ENCODE measurements around the gene ZFP28. TPM values are rescaled to one million over a fixed set of nuclear protein-coding genes. Genes with fewer than 3 reads are reported as not detected.

ZFP28 gene
- total RNA-seq, 1 experiment from 2014 or later, result not detected

GRCh38 chr19:56543776-56544175 lies 5.0 kb downstream of the ZFP28 start:
- no TSS peak for BruUV-seq (replicated peaks)
- H3K4me3 Mint-ChIP-seq (ENCODE audit: low read depth, unreplicated experiment), result no peak overlapping the region
- H3K27ac Mint-ChIP-seq (ENCODE audit: unreplicated experiment), result no peak overlapping the region
- no peak for DNase-seq
- TF ChIP-seq CTCF (IDR thresholded peaks at IDR 0.05; ENCODE audit: unreplicated experiment), result no peak
- H3K36me3 Mint-ChIP-seq (ENCODE audit: insufficient read depth, unreplicated experiment), result no peaks in the 10 kb centered on the region
- CTCF ChIA-PET, result no interaction called here
- H3K27me3 Mint-ChIP-seq (ENCODE audit: unreplicated experiment), result no peaks in the 10 kb centered on the region
- no peaks in the 10 kb centered on the region for H3K4me1 Mint-ChIP-seq (ENCODE audit: low read depth, unreplicated experiment)
- H3K9me3 Mint-ChIP-seq (ENCODE audit: low read depth, unreplicated experiment), result peaks cover 28% of the 10 kb centered on the region
- intact Hi-C loops (cut with micrococcal nuclease; ENCODE audit: unreplicated experiment), result no loop called here

GRCh38 chr19:56547535-56547934 lies 8.8 kb downstream of the ZFP28 start:
- CTCF ChIA-PET, result no interaction called here
- BruUV-seq (replicated peaks), result no TSS peak
- DNase-seq, result no peak
- no peak overlapping the region for H3K4me3 Mint-ChIP-seq (ENCODE audit: low read depth, unreplicated experiment)
- no peaks in the 10 kb centered on the region for H3K27me3 Mint-ChIP-seq (ENCODE audit: unreplicated experiment)
- TF ChIP-seq CTCF (IDR thresholded peaks at IDR 0.05; ENCODE audit: unreplicated experiment), result no peak
- no peaks in the 10 kb centered on the region for H3K36me3 Mint-ChIP-seq (ENCODE audit: insufficient read depth, unreplicated experiment)
- H3K9me3 Mint-ChIP-seq (ENCODE audit: low read depth, unreplicated experiment), result peaks cover 23% of the 10 kb centered on the region
- H3K27ac Mint-ChIP-seq (ENCODE audit: unreplicated experiment), result no peak overlapping the region
- intact Hi-C loops (cut with micrococcal nuclease; ENCODE audit: unreplicated experiment), result no loop called here
- H3K4me1 Mint-ChIP-seq (ENCODE audit: low read depth, unreplicated experiment), result no peaks in the 10 kb centered on the region

GRCh38 chr19:56554272-56554869 lies 15.6 kb downstream of the ZFP28 start:
- H3K4me3 Mint-ChIP-seq (ENCODE audit: low read depth, unreplicated experiment), result no peak overlapping the region
- intact Hi-C loops (cut with micrococcal nuclease; ENCODE audit: unreplicated experiment), result no loop called here
- no TSS peak for BruUV-seq (replicated peaks)
- peaks cover 29% of the 10 kb centered on the region for H3K9me3 Mint-ChIP-seq (ENCODE audit: low read depth, unreplicated experiment)
- no peak overlapping the region for H3K27ac Mint-ChIP-seq (ENCODE audit: unreplicated experiment)
- H3K4me1 Mint-ChIP-seq (ENCODE audit: low read depth, unreplicated experiment), result no peaks in the 10 kb centered on the region
- CTCF ChIA-PET, result no interaction called here
- DNase-seq, result no peak
- no peak for TF ChIP-seq CTCF (IDR thresholded peaks at IDR 0.05; ENCODE audit: unreplicated experiment)
- H3K36me3 Mint-ChIP-seq (ENCODE audit: insufficient read depth, unreplicated experiment), result no peaks in the 10 kb centered on the region
- H3K27me3 Mint-ChIP-seq (ENCODE audit: unreplicated experiment), result no peaks in the 10 kb centered on the region

- BruUV-seq (replicated peaks), result no TSS peak
- Mint-ChIP-seq H3K27me3 (ENCODE audit: unreplicated experiment) (no peaks in the 10 kb centered on the region), H3K36me3 (ENCODE audit: insufficient read depth, unreplicated experiment) (peaks cover 10% of the 10 kb centered on the region), H3K4me3 (ENCODE audit: low read depth, unreplicated experiment) (no peak overlapping the region), H3K9me3 (ENCODE audit: low read depth, unreplicated experiment) (peaks cover 27% of the 10 kb centered on the region), H3K4me1 (ENCODE audit: low read depth, unreplicated experiment) (no peaks in the 10 kb centered on the region), H3K27ac (ENCODE audit: unreplicated experiment) (no peak overlapping the region)
- DNase-seq, result no peak
- intact Hi-C loops (cut with micrococcal nuclease; ENCODE audit: unreplicated experiment), result no loop called here
- CTCF ChIA-PET, result interaction anchor here (0.6 kb wide), 1 partner anchor 189 kb away, joined by 4 read pairs; no protein-coding TSS in a partner anchor
- TF ChIP-seq CTCF (IDR thresholded peaks at IDR 0.05; ENCODE audit: unreplicated experiment), result no peak
Observed at GRCh38 chr19:56562766-56563165, 24.0 kb downstream of the ZFP28 start.
